GM12874 (cell line): Measurements from ENCODE around the gene PTCH1.

Experiments used
- TF ChIP-seq, protein P1 (sequence below): IDR thresholded peaks from 2 replicates; pipeline ENCODE4 v1.5.1; 2011; ENCODE audit warnings: low read depth, mild to moderate bottlenecking, control low read depth, low read length, moderate library complexity; ENCODE audit not compliant: insufficient read depth

PTCH1 gene

GRCh38 chr9:95495961-95496360 is 20.8 kb downstream of the PTCH1 start:
- TF ChIP-seq, protein P1, sequence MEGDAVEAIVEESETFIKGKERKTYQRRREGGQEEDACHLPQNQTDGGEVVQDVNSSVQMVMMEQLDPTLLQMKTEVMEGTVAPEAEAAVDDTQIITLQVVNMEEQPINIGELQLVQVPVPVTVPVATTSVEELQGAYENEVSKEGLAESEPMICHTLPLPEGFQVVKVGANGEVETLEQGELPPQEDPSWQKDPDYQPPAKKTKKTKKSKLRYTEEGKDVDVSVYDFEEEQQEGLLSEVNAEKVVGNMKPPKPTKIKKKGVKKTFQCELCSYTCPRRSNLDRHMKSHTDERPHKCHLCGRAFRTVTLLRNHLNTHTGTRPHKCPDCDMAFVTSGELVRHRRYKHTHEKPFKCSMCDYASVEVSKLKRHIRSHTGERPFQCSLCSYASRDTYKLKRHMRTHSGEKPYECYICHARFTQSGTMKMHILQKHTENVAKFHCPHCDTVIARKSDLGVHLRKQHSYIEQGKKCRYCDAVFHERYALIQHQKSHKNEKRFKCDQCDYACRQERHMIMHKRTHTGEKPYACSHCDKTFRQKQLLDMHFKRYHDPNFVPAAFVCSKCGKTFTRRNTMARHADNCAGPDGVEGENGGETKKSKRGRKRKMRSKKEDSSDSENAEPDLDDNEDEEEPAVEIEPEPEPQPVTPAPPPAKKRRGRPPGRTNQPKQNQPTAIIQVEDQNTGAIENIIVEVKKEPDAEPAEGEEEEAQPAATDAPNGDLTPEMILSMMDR = no peak

- TF ChIP-seq, protein P1 = no peak
Observed at GRCh38 chr9:95495529-95495928, 21.2 kb downstream of the PTCH1 start.

- TF ChIP-seq, protein P1 = no peak
Observed at GRCh38 chr9:95494416-95495371, 22.1 kb downstream of the PTCH1 start.

- TF ChIP-seq, protein P1 = no peak
Observed at GRCh38 chr9:95494022-95494415, 22.8 kb downstream of the PTCH1 start.

DNA sequence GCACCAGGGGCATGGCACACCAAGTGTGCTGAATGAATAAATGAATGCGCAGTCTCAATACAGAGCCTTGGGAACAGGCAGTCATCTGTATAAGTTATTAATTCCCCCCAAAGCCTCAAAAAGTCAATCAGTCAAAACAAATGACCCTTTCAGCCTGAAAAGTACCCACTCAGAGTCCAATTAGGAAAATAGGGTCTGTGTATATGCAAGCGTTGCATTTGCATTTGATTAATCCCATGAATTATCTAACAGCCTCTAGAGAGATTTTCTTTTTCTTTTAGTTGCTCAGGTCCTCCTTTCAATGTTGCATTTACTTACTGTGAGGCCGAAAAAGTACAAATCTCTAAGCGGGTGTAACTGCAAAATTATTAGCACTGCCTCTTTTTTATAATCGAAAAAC is 23.4 kb downstream of the PTCH1 start:
- TF ChIP-seq, protein P1 = no peak

- TF ChIP-seq, protein P1 = no peak
Observed at GRCh38 chr9:95491543-95492320, 25.0 kb downstream of the PTCH1 start.

- TF ChIP-seq, protein P1 = no peak
Observed at GRCh38 chr9:95488954-95489353, 27.8 kb downstream of the PTCH1 start.
